AG04450 (cell line): ENCODE data around the gene MC1R. TPM values are rescaled to one million over a fixed set of nuclear protein-coding genes. Genes with fewer than 3 reads are reported as not detected.

Source experiments
- CTCF ChIA-PET: fragments of 300-600, 350-600 bp; formaldehyde crosslinking; extraction: SDS; loops from one replicate; lab custom pipeline; 2022; ENCODE audit warnings: antibody characterized with exemption, inconsistent platforms; lab: Charles Lee
- POLR2A ChIA-PET: fragments of 350-600 bp; formaldehyde crosslinking; extraction: SDS; loops from one replicate; lab custom pipeline; 2021; ENCODE audit warnings: antibody characterized with exemption, inconsistent platforms; lab: Yijun Ruan, JAX
- DNase-seq: peaks from one replicate; pipeline ENCODE4 v3.0.0-alpha.2; 2011; ENCODE audit warnings: low read depth, low spot score
- H3K27ac ChIP-seq: one replicate; pipeline ENCODE4 v1.5.1; 2012; ENCODE audit warnings: low read depth, low read length, control low read depth
- H3K27me3 ChIP-seq: one replicate; pipeline ENCODE4 v1.6.0; 2012; ENCODE audit warnings: low read length; ENCODE audit not compliant: control insufficient read depth, insufficient read depth
- H3K4me3 ChIP-seq: 2 replicates; pipeline ENCODE4 v1.5.1; 2011; ENCODE audit warnings: mild to moderate bottlenecking, low read depth, low read length, control low read depth
- H3K9me3 ChIP-seq: 2 replicates; pipeline ENCODE4 v1.5.1; 2012; ENCODE audit warnings: low read length; ENCODE audit not compliant: control insufficient read depth, insufficient read depth
- CTCF ChIP-seq: IDR thresholded peaks from 2 replicates; pipeline ENCODE4 v1.5.1; 2011; ENCODE audit warnings: low read depth, low read length, control low read depth, inconsistent platforms
- polyA plus RNA-seq: library from polyadenylated mRNA; depleted of rRNA; stranded (reverse); fragments of >200 nt; gene quantifications from 2 replicates; pipeline ENCODE4 v1.2.3, GENCODE V29; 2011

The MC1R gene
- polyA plus RNA-seq, 1 experiment = 3.9 TPM

GRCh38 chr16:89922477-89922883 lies 3.8 kb downstream of the MC1R start:
- Histone ChIP-seq H3K9me3 (no peaks in the 10 kb centered on the region; the same call in 1 of the 2 replicates), H3K27me3 (no peaks in the 10 kb centered on the region), H3K27ac (peak overlapping the region; percentile 98), H3K4me3 (peak overlapping the region; percentile 84)
- CTCF ChIA-PET = interaction anchor here (0.6 to 2.2 kb wide), 2 partner anchors 12 to 309 kb away, joined by 6 to 11 read pairs; partner anchors contain the start of gene DPEP1
- DNase-seq = peak; percentile 72
- POLR2A ChIA-PET = interaction anchor here (0.6 to 4.6 kb wide), 12 partner anchors 10 to 290 kb away, joined by 3 to 59 read pairs (median 4); partner anchors contain the start of genes DEF8 and TCF25
- no peak for TF ChIP-seq CTCF

GRCh38 chr16:89922884-89923639 lies 4.4 kb downstream of the MC1R start, which contains the start of gene TUBB3:
TUBB3 (plus strand) TSS chr16:89923342; CDS start chr16:89923402, 60 bp downstream.
- no peaks in the 10 kb centered on the region; the same call in 1 of the 2 replicates for H3K9me3 ChIP-seq

GRCh38 chr16:89923640-89924296 lies 5.1 kb downstream of the MC1R start:
- Histone ChIP-seq H3K27me3 (no peaks in the 10 kb centered on the region), H3K4me3 (peak overlapping the region; percentile 84), H3K9me3 (no peaks in the 10 kb centered on the region; the same call in 1 of the 2 replicates), H3K27ac (no peak overlapping the region)
- TF ChIP-seq CTCF = no peak
- ChIA-PET CTCF (interaction anchor here (0.7 kb wide), 1 partner anchor 13 kb away, joined by 3 read pairs; no protein-coding TSS in a partner anchor), POLR2A (interaction anchor here (0.6 to 4.6 kb wide), 5 partner anchors 15 to 51 kb away, joined by 4 to 59 read pairs (median 6); partner anchors contain the start of genes DEF8 and TCF25)
- no peak for DNase-seq

More at GRCh38 chr16:89922884-89923639, 4.4 kb downstream of the MC1R start, which contains the start of gene TUBB3:
- peak within 1 kb of the TSS; percentile 98 for H3K27ac ChIP-seq
- ChIA-PET POLR2A (interaction anchor here (0.6 to 4.6 kb wide), 14 partner anchors 10 to 291 kb away, joined by 3 to 59 read pairs (median 4); partner anchors contain the start of genes DEF8 and TCF25), CTCF (interaction anchor here (0.6 to 2.2 kb wide), 2 partner anchors 13 to 310 kb away, joined by 6 to 11 read pairs; partner anchors contain the start of gene DPEP1)
- no peaks in the 10 kb centered on the region for H3K27me3 ChIP-seq
- no peak for DNase-seq
- TF ChIP-seq CTCF = peak; percentile 21; the same call in 1 of the 2 replicates
- peak within 1 kb of the TSS; percentile 84 for H3K4me3 ChIP-seq

GRCh38 chr16:89924297-89924924 lies 5.7 kb downstream of the MC1R start:
- ChIA-PET CTCF (interaction anchor here (0.7 kb wide), 1 partner anchor 14 kb away, joined by 3 read pairs; no protein-coding TSS in a partner anchor), POLR2A (interaction anchor here (0.6 to 4.6 kb wide), 5 partner anchors 14 to 59 kb away, joined by 4 to 59 read pairs (median 6); partner anchors contain the start of gene TCF25)
- no peak overlapping the region for H3K27ac ChIP-seq
- H3K4me3 ChIP-seq = peak overlapping the region; percentile 84
- H3K27me3 ChIP-seq = no peaks in the 10 kb centered on the region
- DNase-seq = no peak
- no peak for TF ChIP-seq CTCF
- H3K9me3 ChIP-seq = no peaks in the 10 kb centered on the region; the same call in 1 of the 2 replicates
